GM21515 (cell line): Measurements from ENCODE around the gene MED15.

Experiments used
- ATAC-seq: cut with Tn5 transposase; IDR thresholded peaks from one replicate; pipeline ENCODE4 v1.9.1; 2021; ENCODE audit not compliant: unreplicated experiment

The MED15 gene

DNA sequence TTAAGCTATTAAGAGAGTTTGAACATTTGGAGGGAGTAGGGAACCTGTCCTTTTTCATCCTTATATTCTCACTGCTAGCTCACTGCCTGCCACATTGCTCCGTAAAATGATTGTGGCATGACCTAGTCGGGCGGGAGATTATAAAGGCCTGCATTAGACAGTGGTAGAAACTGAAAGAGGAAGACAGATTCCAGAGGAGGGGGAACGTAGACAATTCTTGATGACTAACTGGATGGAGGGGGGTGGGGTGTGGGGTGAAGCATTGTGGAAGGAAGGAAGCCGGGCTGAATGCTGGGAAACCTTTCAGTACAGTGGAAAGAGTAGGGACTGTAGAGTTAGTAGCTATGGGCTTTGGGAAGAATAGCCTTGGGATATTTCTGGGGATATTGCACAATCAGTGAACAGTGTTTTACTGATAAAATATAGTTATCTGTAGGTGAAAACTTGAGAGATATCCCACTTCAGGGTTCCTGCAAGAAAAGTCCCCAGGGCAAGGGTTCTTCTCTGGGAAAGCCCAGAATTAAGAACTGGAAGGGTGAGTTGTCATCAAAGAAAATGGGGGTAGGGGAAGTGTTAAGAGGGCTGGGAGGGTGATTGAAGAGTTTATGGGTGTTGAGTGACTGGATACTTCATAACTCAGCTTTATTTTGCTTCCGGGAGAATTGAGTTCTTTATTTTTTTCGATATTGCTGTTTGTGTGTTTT is 2.1 kb downstream of the MED15 start:
- ATAC-seq: no peak

DNA sequence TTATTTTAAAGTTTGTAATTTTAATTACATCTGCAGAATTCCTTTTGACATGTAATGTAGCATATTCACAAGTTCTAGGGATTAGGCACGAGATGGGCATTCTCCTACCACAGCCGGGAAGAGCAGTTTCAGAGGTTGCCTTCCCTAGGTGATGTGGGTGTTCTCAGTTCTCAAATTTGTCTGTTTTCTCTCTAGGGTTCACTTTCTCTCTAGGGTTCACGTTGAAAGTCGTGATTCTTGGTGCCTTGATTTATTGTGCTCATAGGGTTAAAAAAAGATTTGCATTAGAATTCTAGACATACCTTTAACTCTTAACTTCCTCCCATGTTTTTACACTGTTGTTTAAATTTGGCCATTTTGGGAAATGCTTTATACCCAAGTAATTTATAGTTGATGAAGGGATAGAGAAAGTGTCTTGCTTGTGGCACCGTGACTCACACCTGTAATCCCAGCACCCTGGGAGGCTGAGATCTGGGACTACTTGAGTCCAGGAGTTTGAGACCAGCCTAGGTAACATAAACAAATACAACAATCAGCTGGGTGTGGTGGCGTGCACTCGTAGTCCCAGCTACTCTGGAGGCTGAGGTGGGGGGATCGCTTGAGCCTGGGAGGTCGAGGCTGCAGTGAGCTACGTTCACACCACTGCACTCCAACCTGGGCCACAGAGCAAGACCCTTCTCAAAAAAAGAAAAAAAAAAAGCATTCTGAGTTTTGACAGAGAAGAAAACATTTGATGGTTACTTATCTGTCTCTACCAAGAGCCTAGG is 3.6 kb downstream of the MED15 start:
- no peak for ATAC-seq

DNA sequence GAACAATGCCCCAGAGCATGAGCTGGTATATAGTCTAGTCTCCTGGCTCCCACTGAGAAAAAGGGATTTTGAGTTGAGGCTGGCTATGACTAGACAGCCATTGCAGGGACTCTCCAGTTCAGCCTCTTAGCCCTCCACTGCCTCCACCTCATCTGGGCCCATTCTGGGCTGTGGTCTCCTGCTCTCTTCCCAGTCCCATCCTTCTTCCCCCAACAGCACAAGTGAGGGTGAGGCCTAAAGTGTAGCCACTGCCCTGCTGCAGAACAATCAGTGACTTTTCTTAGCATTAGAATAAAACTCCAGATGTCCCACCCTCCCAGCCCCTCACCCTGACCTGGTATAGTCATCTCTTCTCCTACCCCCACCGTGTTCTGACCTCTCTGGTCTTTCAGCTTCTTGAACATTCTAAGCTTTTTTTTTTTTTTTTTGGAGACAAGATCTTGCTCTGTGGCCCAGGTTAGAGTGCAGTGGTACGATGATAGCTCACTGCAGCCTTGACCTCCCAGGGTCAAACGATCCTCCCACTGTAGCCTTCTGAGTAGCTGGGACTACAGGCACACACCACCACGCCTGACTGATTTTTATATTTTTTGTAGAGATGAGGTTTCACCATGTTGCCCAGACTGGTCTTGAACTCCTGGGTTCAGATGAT is 4.3 kb downstream of the MED15 start:
- no peak for ATAC-seq

DNA sequence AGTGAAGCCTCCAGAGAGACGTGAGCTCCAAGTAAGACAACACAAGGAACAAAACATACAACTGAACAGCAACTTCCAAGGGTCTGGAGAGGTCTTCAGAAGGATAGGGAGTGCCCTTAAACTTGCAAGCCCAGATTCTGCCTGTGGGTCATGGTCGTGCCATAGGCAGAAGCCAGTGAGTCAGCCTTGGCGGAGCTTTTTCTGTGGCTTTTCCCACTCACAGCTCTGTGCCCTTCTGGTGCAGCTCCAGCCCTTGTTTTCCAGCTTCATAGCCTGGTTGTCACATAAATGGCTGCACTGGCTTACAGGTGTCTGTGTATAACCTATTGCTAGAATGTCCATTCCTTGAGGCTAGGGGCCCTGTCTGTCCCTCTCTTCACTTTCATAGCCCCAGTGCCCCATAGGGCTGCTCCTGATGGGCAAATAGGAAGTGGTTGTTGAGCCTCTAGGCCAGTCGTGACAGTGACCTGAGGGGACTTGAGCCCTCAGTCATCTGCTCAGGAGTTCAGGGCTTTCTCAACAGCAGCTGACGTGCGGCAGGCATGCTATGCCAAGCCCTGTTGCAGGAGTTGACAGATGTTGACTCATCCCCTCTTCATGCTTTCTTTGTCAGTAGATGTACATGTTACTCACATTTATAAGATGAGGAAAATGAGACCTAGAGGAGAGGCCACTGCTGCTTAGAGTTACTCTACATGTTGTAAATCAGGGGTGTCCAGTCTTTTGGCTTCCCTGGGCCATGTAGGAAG is 7.4 kb downstream of the MED15 start:
- no peak for ATAC-seq

DNA sequence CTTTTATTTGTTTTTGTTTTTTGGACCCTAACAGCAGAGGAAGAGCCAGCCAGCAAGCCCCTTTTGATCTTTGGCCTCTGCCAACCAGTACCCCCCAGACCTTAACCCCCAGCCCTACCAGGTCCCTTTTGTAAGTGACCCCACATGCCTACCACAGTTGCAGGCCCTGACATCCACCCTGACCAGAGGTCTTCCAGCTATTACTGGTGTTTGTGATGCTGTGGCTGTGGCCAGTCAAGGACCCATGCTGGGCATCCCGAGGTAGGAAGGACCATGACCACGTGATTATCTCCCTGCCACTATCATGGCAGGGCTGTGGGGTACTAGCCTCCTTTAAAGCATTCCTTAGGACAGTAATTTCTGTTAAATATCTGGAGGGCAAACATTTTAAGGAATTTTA is 9.0 kb downstream of the MED15 start:
- ATAC-seq: no peak

DNA sequence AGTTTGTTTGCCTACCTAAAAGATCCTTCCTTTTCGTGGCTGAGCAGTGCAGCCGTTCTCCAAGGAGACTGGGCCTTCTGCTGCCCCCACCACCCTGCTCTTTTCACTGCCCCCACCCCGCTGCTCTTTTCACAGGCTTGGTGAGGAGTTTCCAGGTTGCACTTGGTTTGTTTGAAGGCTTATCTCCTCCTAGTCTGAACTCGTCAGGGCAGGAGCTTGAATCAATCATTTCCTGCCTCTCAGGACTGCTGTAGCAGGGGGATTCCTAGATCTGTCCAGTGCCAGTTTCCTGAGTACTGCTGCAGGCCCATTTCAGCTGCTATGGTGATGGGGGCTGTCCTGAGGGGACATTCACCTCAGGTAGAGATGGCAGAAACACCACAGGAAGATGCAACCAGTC is 10.0 kb downstream of the MED15 start:
- ATAC-seq: no peak

DNA sequence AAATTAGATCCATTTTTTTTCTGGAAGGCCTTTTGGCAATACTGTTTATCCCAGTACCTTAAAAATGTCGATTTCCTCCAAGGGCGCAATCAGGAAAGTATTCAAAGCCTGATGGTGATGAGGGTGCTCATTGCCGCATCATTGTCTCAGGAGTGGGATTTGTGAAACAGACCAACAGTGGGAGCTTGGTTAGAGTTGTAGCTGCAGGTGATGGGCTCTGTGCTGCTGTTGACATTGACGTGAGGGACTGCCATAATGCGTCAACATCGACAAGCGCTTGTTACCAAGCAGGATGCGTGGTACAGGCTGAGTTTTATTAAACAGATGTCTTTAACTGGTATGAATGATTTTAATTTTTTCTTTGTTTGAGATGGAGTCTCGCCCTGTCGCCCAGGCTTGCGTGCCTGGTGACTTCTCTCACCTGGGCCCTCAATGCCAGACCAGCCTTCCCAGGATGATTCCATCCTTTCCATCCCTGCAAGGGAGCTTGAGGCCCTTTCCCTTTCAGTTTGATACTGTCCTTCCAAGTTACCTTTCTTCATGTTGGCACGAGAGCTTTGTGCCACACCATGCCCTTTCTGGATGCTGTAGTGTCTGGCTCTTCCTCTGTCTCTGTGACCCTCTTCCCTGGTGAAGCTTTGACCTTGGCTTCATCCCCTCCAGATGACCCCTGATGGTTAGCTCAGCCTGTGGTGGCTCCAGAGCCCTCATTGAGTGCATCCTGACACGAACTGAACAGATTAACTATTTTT is 10.6 kb downstream of the MED15 start:
- no peak for ATAC-seq

DNA sequence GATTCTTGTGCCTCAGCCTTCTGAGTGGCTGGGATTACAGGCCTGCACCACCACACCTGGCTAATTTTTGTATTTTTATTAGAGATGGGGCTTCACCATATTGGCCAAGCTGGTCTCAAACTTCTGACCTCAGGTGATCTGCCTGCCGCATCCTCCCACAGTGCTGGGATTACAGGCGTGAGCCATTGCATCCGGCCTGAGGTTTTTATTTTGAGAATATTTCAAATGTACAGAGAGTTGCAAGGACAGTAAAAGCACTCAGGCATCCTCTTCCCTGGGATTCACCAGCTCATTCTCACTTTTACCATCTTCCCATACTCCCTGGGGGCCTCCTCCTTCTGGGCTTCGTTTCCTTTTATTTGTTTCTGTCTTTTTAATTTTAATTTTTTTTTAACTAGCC is 12.1 kb downstream of the MED15 start:
- ATAC-seq: no peak

DNA sequence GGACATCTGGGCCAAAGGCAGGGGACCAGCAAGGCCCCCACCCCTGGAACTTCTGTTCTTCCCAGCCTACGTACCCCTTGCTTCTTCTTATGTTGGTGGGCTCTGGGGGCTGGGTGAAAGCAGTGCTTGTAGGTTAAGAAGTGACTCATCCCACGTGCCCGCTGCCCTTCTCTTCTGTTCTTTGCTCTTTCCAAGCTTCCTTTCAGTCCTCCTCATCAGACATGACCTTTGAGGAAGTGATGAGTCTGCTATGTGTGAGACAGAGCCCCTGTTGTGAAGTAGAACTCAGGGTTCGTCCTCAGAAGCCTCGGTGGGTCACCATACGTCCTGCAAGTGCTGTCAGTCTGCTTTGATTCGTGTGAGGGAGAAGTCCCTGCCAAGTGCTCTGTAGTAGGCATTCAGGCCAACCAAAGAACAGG is 12.7 kb downstream of the MED15 start:
- no peak for ATAC-seq

DNA sequence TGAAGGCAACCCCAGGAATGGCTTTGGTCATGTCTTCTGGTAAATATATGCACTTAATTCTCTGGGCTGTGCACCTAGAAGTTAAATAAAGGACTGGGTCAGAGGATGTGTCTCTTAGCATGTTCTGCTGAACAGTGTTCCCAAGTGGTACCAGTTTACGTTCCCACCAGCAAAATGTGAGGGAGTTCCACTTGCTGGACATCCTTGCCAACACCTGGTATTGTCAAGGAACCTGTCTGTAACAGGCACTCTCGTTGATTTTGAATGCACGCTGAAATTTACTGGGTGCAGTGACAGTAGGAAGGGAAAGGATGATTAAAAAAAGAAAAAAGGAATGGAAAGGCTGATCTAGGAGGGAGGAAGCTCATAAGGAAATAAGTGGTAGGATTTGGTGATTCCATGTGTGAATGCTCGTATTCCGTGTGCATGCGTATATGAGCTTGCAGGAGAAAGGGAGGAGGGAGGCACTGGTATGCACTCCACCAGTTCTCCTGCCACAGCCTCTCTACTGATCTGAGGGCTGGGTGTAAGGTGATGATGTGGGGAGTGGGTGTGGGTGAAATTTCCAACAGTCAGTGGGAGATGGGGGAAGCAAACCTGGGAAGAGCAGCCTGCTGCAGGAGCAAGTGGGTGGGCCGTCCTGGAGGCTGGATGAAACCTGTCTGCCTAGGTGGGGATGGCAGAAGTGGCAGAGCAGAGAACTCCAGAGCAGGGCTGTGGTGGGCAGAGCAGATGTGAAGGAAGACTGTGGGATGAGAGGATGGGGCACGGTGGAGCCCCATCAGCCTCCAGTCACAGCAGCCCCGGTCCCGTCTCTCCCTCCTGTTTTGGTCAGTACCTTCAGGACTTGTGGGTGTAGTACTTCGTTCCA is 15.0 kb downstream of the MED15 start:
- no peak for ATAC-seq

DNA sequence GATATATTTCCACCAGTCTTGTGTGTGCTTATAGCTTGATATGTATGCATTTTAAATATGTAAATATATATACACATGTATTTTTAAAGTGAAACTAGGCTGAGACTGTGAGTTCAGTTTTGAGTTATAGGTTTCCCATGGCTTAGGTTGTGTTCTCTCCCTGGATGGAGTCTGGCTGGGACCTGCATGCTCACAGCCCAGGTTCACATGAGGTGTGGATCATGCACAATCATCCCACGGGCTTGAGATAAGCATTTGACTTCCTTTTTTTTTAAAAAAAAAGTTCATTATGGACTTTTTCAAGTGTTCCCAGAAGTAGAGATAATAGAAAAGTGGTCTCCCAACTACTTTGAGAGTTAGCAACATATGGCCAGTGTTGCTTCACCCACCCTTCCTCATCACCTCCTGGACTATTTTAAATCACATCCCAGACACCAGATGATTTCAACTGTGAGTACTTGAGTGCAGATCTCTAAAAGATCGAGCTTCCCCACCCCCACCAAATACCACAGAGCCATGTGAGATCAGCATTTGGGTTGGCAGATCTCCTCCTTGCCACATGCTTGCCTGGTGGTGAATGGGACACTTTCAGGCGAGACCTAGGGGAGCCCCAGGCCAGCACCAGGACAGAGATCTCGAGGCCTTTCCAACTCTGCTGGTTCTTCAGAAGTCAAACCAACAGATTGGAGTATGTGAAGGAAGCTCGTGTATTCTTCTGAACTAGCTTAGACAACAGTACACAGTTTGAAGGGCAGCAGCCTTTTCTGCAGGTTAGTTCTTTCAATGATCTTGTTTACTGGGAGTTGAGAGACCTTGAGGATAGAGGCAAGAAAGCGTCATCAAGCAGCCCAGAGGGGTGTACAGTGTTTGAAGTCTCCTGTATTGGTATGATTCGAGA is 15.9 kb downstream of the MED15 start:
- ATAC-seq: no peak

DNA sequence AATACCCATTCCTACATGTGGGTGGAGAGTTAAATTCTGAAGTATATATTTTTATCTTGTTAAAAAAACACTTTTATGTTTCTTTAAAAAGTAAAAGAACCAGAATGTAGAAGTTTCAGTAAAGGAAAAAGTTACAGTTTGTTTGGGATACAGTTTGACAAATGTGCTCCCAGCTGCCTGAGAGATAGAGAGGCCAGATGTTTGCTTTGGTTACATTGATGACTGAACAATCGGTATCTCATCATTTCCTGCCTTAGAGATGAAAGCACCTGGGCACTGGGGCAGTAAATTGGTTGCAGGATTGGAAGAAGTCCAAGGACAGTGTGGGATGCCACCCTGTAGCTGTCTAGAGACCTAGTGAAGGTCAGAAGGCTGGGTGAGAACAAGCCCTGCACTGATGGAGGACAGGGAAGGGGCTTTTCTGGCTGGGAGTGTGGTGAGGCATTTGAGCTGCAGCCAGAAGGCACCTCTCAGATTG is 16.6 kb downstream of the MED15 start:
- no peak for ATAC-seq

DNA sequence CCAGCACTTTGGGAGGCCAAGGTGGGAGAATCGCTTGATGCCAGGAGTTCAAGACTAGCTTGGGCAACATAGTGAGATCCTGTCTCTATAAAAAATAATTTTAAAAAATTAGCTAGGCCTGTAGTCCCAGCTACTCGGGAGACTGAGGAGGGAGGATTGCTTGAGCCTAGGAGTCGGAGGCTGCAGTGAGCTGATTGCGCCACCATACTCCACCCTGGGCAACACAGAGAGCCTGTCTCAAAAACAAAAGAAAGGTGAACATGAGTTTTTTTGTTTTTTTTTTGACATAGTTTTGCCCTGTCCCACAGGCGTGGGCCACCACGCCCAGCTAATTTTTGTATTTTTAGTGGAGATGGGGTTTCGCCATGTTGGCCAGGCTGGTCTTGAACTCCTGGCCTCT is 17.6 kb downstream of the MED15 start:
- ATAC-seq: no peak

DNA sequence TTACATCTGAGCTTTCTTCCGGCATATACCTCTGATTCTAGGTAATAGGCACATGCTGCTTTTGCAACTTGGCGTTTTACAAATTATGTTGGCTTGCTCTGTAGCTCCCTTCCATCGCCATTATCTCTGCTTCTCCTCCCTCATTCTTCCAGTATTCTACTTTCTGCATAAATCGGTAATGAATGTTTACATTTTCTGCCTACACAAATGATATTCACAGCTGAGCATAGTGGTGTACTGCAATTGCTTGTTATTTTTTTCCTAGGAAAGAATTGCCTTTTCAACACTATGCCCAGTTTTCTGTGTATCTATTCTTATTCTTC is 18.9 kb downstream of the MED15 start:
- no peak for ATAC-seq

DNA sequence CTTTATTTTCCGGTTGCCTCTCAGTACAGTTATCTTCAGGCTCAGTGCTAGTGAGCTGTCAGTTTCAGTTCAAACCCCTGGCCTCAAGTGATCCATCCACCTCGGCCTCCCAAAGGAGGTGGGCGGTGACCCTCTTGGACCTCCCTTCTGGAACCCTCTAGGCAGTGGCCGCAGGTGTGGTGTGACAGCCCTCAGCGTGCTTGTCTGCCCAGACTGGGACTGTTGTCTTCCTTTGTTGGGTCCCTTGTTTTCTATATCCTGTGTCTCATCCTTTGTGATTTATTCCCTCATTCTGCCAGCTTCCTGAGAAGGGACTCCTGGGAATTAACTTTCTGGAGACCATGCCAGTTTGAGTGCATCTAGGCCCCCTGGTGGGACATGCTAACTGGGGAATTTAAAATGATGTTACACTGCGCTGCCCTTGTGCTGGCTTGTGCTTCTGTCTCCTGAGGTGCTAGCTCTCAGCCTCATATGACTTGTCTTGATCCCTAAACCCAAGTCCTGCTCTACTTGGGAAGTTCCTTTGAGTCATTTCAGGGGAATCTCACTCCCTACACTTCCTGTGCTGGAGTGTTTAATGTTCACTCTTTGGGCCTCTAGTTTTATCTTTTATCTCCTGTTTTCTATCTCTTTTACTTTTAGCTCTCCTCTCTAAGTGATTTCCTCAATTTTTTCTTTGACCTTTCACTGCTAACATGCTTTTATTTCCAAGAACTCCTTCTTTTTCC is 19.4 kb downstream of the MED15 start:
- ATAC-seq: no peak

DNA sequence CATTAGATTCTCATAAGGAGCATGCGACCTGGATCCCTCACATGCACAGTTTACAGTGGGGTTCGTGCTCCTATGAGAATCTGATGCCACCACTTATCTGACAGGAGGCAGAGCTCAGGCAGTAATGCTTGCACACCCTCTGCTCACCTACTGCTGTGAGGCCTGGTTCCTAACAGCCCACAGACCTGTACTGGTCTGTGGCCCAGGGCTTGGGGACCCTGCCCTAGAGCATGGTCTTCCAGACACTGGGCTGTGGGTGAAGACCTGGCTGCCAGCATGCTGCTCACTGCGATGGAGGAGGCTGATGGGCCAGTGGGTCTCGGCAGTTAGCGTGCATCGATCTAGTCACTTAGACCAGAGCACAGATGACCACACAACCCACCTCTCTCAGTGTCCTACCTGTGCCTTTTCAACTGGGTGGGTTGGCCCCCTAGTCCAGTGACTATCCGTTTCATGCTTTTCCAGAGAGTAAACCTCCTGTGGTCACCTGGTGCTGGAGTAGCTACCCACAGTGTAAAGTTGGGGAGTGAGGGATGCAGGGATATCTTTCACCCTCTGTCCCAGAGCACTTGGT is 21.1 kb downstream of the MED15 start:
- no peak for ATAC-seq

DNA sequence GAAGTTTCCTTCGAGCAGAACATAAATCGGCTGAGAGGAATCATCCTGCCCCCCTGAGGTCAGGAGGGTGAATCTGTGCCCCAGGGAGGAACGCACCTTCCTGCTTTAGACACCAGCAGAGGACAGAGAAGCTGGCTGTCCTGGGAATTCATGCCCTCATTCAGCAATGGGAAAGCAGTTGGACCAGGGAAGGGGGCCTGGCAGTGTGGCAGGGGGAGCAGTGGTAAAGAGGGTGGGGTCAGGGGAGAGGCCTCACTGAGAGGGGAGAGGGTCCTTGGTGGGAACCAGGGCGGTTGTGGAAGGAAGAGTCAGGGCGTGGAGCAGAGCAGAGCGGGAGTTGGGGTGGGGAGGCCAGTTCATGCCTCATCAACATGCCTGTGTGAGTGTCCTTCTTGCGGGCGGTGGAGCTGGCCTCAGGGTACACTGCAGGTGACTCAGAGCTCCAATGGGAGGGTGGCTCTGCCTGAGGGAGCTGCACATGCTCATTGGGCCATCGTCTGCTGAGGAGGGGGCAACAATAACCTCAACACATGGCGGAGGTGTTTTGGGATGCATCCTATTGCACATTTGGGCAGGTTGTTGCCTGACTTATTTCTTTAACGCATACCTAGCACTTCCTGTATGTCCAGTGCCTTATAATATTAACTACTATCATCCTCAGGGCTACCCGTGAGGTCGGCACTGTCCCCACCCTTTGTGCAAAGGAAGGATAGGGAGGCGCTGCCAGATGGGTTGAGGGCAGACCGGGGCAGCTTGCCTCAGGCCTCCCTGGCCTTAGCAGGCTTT is 23.2 kb downstream of the MED15 start:
- ATAC-seq: no peak
